Right cardiac atrium (tissue), 5 donors: Measurements from ENCODE around the gene RGS17. TPM values are rescaled to one million over a fixed set of nuclear protein-coding genes. Genes with fewer than 3 reads are reported as not detected.
"Not testable (repeated sequence)": the region's sequence is repeated elsewhere in the genome, so short reads cannot be mapped to it uniquely, and the experiment has no call there.

Experiments
- ATAC-seq, 2 donors: fragments of 200-7000 bp; cut with Tn5 transposase; one replicate each; pipeline versions ENCODE4 v1.8.0 to v1.9.1; 2020; ENCODE audit warnings: moderate library complexity in 2 of 2, mild to moderate bottlenecking in 1 of 2
- DNase-seq, 3 donors: peaks; one replicate each; pipeline ENCODE4 v3.0.0-alpha.2; 2020
- H3K27ac ChIP-seq: one replicate; pipeline ENCODE4 v1.5.1; 2013; ENCODE audit warnings: mild to moderate bottlenecking, low read length, control low read depth, moderate library complexity
- H3K27me3 ChIP-seq: one replicate; pipeline ENCODE4 v1.6.1; 2013; ENCODE audit not compliant: control insufficient read depth, insufficient read depth
- H3K4me1 ChIP-seq: one replicate; pipeline ENCODE4 v1.6.1; 2013; ENCODE audit warnings: low read length; ENCODE audit not compliant: control insufficient read depth, insufficient read depth
- H3K4me3 ChIP-seq: one replicate; pipeline ENCODE4 v1.5.1; 2013; ENCODE audit warnings: low read length, control low read depth
- H3K9me3 ChIP-seq: one replicate; pipeline ENCODE4 v1.6.1; 2013; ENCODE audit warnings: low read length; ENCODE audit not compliant: control insufficient read depth
- WGBS: extraction: QIAGEN DNeasy Blood & Tissue Kit; methylation state at CpG from one replicate; pipeline ENCODE4 v1.1.7; 2013; 5-methylcytosine and 5-hydroxymethylcytosine counted together
- intact Hi-C, 4 donors: fragments of 100-400 bp; cut with DNase I; formaldehyde crosslinking; loops; one replicate each; pipeline versions ENCODE4 v1.11.0 to v1.14.0; 2022 to 2023
- polyA plus RNA-seq: library from polyadenylated mRNA; stranded (reverse); fragments of 200-250 nt; gene quantifications from one replicate; pipeline ENCODE4 v1.2.3, GENCODE V29; 2013
- total RNA-seq, 4 donors: library from RNA; stranded (reverse); fragmentation: NEBNext Ultra II Directional; extraction: Animal tissue kit (Norgen Biotek cat#: 25700); gene quantifications; one replicate each; pipeline ENCODE4 v1.2.1, GENCODE V29; 2021
- donor health status: healthy with polysubstance abuse.
- donor health status: DM: no; HTN: yes; CAD: no.
- donor health status: DM: no; HTN: no; CAD: no.
- donor health status: DM: no; HTN: yes; CAD: no; lungs with severe emphysema.
- donor health status: DM: yes; HTN: yes; CAD: no.

RGS17 gene
- total and polyA plus RNA-seq, 5 donors = 0.07 to 0.47 (median 0.25) TPM

DNA sequence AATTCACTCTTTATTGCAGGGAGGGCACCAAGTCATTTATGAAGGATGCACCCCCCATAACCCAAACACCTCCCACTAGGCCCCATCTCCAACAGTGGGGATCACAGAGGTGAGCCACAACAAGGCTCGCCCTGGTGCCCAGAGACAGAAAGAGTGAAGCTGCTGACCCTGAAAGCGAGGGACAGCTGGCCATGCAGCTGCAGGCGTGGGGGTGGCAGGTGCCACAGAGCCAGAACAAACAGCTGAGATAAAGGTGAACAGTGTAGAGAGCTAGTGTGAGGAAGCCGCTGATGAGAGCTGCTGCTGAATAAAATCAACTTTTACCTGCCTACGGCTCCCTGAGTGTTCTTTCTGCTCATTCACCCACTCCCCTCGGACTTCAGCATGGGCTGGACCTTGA, 18.8 kb upstream of the RGS17 start:
- Histone ChIP-seq H3K4me3 (no peak overlapping the region), H3K27me3 (no peaks in the 10 kb centered on the region), H3K9me3 (no peaks in the 10 kb centered on the region), H3K4me1 (no peaks in the 10 kb centered on the region), H3K27ac (no peak overlapping the region)
- ATAC-seq (no peak), DNase-seq (no peak)
- intact Hi-C loops = no loop called here
- 81% methylated on average over 6 of the region's 6 CpGs for WGBS

DNA sequence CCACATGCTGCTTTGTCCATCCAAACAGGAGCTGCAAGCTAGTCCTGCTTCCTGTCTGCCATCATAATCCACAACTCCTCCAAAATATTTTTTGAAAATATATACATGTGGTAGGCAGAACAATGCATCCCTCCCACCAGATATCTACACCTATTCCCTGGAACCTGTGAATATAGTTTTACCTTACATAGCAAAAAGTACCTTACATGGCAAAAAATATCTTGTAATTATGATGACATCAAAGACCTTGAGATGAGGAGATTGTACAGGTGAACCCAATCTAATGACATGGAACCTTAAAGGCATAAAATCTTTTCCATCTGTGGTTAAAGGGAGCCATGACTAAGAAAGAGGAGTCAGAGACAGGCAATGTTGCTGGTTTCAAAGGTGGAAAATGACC, 15.3 kb upstream of the RGS17 start:
- Histone ChIP-seq H3K4me1 (no peaks in the 10 kb centered on the region), H3K9me3 (no peaks in the 10 kb centered on the region), H3K27me3 (no peaks in the 10 kb centered on the region), H3K27ac (no peak overlapping the region), H3K4me3 (no peak overlapping the region)
- ATAC-seq = no peak
- DNase-seq = no peak
- intact Hi-C loops = no loop called here

DNA sequence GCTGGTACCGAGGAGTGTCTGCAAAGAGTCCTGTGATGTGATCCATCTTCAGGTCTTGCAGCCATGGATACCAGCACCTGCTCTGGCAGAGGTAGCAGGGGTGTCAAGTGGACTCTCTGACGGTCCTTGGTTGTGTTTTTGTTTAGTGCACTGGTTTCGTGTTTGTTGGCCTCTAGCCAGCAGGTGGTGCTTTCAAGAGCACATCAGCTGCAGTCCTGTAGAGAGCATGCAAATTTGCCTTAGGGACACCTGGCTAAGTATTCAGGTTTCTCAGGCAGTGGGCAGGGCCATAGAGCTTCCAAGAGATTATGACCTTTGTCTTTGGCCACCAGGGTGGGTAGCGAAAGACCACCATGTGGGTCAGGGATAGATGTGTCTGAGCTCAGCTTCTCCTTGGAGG, 14.5 kb upstream of the RGS17 start:
- no peak for DNase-seq
- WGBS = 72% methylated on average over 4 of the region's 4 CpGs
- intact Hi-C loops = no loop called here
- Histone ChIP-seq H3K9me3 (no peaks in the 10 kb centered on the region), H3K4me1 (no peaks in the 10 kb centered on the region), H3K27ac (no peak overlapping the region), H3K27me3 (no peaks in the 10 kb centered on the region), H3K4me3 (no peak overlapping the region)
- ATAC-seq = no peak

DNA sequence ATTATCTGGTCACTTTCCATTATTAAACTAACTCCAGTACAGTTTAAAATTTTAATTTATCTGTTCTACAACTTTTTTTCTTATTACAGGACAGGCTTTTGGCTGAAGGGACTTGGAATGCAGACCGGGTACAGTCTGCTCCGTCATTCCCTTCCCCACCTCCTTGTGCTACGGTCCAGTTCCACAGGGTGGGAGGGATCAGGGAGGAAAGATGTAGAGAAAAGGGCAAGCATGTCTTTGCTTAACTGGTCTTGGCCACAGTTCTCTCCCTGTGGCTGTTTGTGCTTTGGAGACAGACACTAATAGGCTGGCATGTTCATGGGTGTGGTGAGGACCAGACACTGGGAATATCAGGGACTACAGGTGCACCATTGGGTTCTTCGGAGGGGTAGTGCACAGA, 12.1 kb upstream of the RGS17 start:
- DNase-seq (no peak), ATAC-seq (no peak)
- no peaks in the 10 kb centered on the region for H3K4me1 ChIP-seq
- intact Hi-C loops = no loop called here
- H3K4me3 ChIP-seq = no peak overlapping the region
- H3K27ac ChIP-seq = no peak overlapping the region
- 70% methylated on average over 4 of the region's 4 CpGs for WGBS
- no peaks in the 10 kb centered on the region for H3K27me3 ChIP-seq
- H3K9me3 ChIP-seq = no peaks in the 10 kb centered on the region

DNA sequence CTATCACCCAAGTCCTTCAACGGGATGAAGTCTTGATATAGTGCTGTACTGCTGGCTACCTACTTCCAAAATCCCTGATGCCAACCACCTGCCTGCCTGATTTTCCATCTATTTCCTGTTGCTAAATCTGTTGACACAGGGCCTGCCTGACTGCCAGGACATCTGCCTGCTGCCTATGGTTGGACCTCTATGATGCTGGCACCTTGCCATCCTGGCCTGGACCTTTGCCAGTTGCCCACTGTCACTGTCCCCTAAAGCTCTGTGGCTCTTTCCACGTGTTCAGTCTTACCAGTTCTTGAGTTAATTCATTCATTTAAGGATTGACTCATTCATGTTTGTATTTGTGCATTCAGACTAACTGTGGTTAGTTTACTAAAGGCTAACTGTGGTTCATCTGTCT, 9.2 kb upstream of the RGS17 start:
- WGBS = 31% methylated on average over 2 of the region's 2 CpGs
- no peak for ATAC-seq
- Histone ChIP-seq H3K4me3 (no peak overlapping the region), H3K27ac (no peak overlapping the region), H3K9me3 (no peaks in the 10 kb centered on the region), H3K4me1 (no peaks in the 10 kb centered on the region), H3K27me3 (no peaks in the 10 kb centered on the region)
- intact Hi-C loops = no loop called here
- no peak for DNase-seq

DNA sequence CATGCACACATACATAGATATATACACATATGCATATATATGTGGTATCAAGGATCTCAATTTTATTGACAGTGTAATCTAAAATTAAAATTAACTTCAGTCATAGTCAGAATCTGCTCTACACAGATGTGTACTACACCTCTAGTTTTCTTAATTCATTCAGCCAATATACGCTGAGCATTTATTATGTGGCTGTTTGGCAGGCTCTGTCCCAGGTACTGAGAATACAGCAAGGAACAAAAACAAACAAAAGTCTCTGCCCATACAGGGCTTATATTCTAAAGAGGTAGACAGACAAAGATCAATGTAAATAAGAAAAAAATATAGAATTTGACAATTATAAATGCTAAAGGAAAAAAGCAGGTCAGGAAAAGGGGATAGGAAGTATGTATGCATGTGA, 7.8 kb upstream of the RGS17 start:
- DNase-seq = no peak
- Histone ChIP-seq H3K27me3 (no peaks in the 10 kb centered on the region), H3K27ac (no peak overlapping the region), H3K9me3 (no peaks in the 10 kb centered on the region), H3K4me3 (no peak overlapping the region), H3K4me1 (no peaks in the 10 kb centered on the region)
- 86% methylated on average over 1 of the region's 1 CpG for WGBS
- intact Hi-C loops = no loop called here
- no peak for ATAC-seq

DNA sequence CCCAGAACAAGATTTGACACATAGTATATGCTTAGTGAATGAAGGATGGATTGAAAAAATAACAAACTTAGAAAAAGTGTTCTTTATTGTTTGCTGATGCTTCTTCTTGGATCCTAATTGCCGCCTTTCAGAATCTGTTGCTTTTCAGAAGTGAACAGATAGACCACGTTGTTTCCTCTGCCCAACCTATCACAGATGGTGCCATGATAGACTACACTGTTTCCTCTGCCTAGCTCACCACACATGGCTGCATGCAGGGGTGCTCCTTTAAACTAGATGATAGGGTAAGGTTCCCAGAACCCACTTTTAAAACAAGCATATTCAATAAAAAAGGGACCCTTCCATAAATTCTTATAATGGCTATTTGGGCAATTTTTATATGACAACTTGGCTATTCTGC, 4.6 kb upstream of the RGS17 start:
- Histone ChIP-seq H3K27ac (no peak overlapping the region), H3K4me1 (no peaks in the 10 kb centered on the region), H3K9me3 (no peaks in the 10 kb centered on the region), H3K4me3 (no peak overlapping the region), H3K27me3 (no peaks in the 10 kb centered on the region)
- DNase-seq (no peak), ATAC-seq (no peak)
- 58% methylated on average over 2 of the region's 2 CpGs for WGBS
- intact Hi-C loops = no loop called here

DNA sequence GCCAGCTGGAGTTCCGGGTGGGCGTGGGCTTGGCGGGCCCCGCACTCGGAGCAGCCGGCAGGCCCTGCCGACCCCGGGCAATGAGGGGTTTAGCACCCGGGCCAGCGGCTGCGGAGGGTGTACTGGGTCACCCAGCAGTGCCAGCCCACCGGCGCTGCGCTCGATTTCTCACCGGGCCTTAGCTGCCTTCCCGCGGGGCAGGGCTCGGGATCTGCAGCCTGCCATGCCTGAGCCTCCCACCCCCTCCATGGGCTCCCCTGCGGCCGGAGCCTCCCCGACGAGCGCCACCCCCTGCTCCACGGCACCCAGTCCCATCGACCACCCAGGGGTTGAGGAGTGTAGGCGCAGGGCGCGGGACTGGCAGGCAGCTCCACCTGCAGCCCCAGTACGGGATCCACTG, 2.6 kb upstream of the RGS17 start:
- DNase-seq = peak in 1 of 3 donors; percentile 57

DNA sequence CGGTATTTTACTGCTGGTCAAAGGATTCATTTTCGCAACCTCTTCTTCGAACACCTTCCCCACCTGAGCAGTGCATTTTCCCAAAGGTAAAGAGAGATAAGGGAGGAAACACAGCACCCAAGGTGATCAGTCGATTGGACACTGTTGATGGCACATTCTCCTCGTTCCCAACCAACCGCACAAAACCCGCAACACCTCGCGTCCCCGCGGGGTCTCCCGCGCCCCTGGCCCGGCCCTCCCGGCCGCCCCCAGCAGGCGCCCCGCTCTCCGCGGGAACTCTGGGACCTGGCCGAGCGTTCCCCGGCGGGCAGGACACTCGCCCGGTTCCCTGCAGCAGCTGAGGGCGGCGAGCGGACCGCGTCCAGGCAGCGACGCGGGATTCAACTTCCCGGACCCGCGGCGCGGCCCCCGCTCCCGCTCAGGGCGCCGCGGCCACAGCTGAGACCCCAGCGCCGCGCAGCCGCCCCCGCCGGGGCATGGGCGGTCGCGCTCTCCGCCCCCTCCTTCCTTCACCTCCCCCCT, 506 bp downstream of the RGS17 start:
- under 1% methylated on average over 54 of the region's 54 CpGs for WGBS
- no peaks in the 10 kb centered on the region for H3K4me1 ChIP-seq
- no peaks in the 10 kb centered on the region for H3K27me3 ChIP-seq
- ATAC-seq (peak; percentile 24 to 32), DNase-seq (peak in 2 of 3 donors; percentile 43 to 55)
- no peaks in the 10 kb centered on the region for H3K9me3 ChIP-seq
- H3K4me3 ChIP-seq = peak overlapping the region; percentile 91
- H3K27ac ChIP-seq = no peak overlapping the region
- intact Hi-C loops = no loop called here

More for the DNA sequence above, 2.6 kb upstream of the RGS17 start:
- H3K9me3 ChIP-seq, H3K27me3 ChIP-seq, H3K4me3 ChIP-seq, H3K27ac ChIP-seq, intact Hi-C loops, H3K4me1 ChIP-seq, ATAC-seq: not testable (repeated sequence)
- 98% methylated on average over 30 of the region's 30 CpGs for WGBS

DNA sequence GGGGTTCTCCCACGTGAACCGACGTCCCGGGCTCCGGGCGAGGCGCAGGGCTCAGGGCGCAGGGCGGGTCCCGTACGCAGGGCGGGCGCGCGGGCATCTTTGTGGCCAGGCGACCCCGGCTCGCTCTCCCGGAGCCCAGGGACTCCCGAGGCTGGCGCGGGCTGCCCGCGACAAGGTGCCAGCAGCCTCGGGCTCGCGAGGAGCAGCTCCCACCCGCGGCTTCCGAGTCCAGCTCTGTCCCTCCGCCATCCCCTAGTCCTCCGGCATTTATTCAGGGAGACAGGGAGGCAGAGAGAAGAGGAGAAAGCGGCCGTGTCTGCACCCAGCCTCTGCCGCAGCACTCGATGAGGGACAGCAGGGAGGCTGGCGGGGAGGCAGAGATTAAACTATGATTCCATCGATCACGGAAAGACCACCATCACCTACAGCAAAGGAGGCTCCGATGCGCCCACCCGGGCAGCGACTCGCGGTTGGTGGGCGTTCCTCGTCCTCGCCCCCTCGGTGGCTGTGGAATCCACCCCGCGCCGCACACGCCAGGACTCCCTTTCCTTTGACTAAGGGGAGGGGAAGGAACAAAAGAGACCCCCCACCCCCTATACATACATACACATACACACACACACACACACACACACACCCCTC, 1.1 kb downstream of the RGS17 start:
- intact Hi-C loops = no loop called here
- peak overlapping the region; percentile 91 for H3K4me3 ChIP-seq
- H3K27ac ChIP-seq = no peak overlapping the region
- no peaks in the 10 kb centered on the region for H3K9me3 ChIP-seq
- no peaks in the 10 kb centered on the region for H3K27me3 ChIP-seq
- ATAC-seq = peak; percentile 44 to 47
- WGBS = under 1% methylated on average over 53 of the region's 53 CpGs
- no peaks in the 10 kb centered on the region for H3K4me1 ChIP-seq
- peak in 1 of 3 donors; percentile 39 for DNase-seq

DNA sequence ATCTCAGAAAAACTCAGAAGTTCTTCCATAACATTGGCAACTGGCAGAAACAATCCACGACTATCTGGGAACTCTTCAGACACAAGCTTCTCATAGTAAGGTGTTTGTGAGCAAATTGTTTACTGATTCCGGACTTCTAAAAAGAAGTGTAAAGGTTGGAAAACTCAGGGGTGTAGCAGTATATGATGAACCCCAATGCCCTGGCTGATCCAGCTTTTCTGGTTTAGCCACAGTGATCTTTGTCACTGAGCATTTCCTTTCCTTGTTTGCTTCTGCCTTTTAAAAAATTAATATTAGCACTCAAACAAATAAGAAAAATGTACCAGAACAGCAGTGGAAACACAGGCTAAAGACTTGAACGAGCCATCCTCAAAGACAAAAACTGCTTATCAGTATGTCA, 4.9 kb downstream of the RGS17 start:
- ATAC-seq (no peak), DNase-seq (no peak)
- Histone ChIP-seq H3K4me1 (no peaks in the 10 kb centered on the region), H3K9me3 (no peaks in the 10 kb centered on the region), H3K27ac (no peak overlapping the region), H3K4me3 (no peak overlapping the region), H3K27me3 (no peaks in the 10 kb centered on the region)
- intact Hi-C loops = no loop called here
- WGBS = 80% methylated on average over 3 of the region's 3 CpGs

DNA sequence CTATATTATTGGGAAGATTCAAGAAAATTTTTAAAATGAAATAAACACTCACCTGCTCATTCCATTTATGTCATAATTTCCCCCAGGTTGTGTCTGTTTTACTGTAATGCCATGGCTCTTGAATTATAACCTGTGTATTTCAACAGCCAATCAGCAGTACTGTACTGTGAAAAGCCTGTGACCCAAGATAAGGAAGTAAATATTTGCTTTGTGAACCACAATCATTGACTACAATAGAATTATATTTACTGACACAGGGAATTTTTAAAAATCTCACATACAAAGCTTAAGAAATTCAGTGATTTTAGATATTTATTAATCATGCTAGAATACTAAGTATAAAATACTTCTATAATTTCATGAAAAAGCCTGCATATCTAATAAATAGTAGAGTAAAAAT, 6.0 kb downstream of the RGS17 start:
- no peaks in the 10 kb centered on the region for H3K4me1 ChIP-seq
- no peak for ATAC-seq
- H3K27ac ChIP-seq = no peak overlapping the region
- no peaks in the 10 kb centered on the region for H3K9me3 ChIP-seq
- DNase-seq = no peak
- H3K27me3 ChIP-seq = no peaks in the 10 kb centered on the region
- no peak overlapping the region for H3K4me3 ChIP-seq
- intact Hi-C loops = no loop called here
